ENCODE results near the gene KCNH8.

Gene KCNH8

GRCh38 chr3:19254784-19255338 is 106.6 kb downstream of the KCNH8 start:
- no peak for DNase-seq

- no peak for DNase-seq
Observed at GRCh38 chr3:19256313-19256712, 108.0 kb downstream of the KCNH8 start.

- DNase-seq, result no peak
Observed at GRCh38 chr3:19263606-19264005, 115.3 kb downstream of the KCNH8 start.

GRCh38 chr3:19264424-19264823 is 116.1 kb downstream of the KCNH8 start:
- no peak for DNase-seq

- DNase-seq, result no peak
Observed at GRCh38 chr3:19267040-19267439, 118.7 kb downstream of the KCNH8 start.

GRCh38 chr3:19270481-19270880 is 122.2 kb downstream of the KCNH8 start:
- no peak for DNase-seq

- DNase-seq, result no peak
Observed at GRCh38 chr3:19272296-19272695, 124.0 kb downstream of the KCNH8 start.

- no peak for DNase-seq
Observed at GRCh38 chr3:19273091-19273490, 124.8 kb downstream of the KCNH8 start.

GRCh38 chr3:19274576-19274975 is 126.3 kb downstream of the KCNH8 start:
- no peak for DNase-seq

GRCh38 chr3:19284974-19285373 is 136.7 kb downstream of the KCNH8 start:
- DNase-seq, result no peak

- no peak for DNase-seq
Observed at GRCh38 chr3:19293295-19293694, 145.0 kb downstream of the KCNH8 start.

- no peak for DNase-seq
Observed at GRCh38 chr3:19295208-19295607, 146.9 kb downstream of the KCNH8 start.

GRCh38 chr3:19331931-19332330 is 183.6 kb downstream of the KCNH8 start:
- DNase-seq, result no peak

GRCh38 chr3:19334120-19334519 is 185.8 kb downstream of the KCNH8 start:
- no peak for DNase-seq

- DNase-seq, result no peak
Observed at GRCh38 chr3:19338769-19339168, 190.5 kb downstream of the KCNH8 start.

GRCh38 chr3:19342389-19342788 is 194.1 kb downstream of the KCNH8 start:
- no peak for DNase-seq

GRCh38 chr3:19346759-19347158 is 198.4 kb downstream of the KCNH8 start:
- DNase-seq, result no peak

- DNase-seq, result no peak
Observed at GRCh38 chr3:19347671-19348070, 199.4 kb downstream of the KCNH8 start.

- no peak for DNase-seq
Observed at GRCh38 chr3:19348500-19348899, 200.2 kb downstream of the KCNH8 start.

- DNase-seq, result no peak
Observed at GRCh38 chr3:19348941-19349564, 200.7 kb downstream of the KCNH8 start.

GRCh38 chr3:19357947-19358346 is 209.6 kb downstream of the KCNH8 start:
- no peak for DNase-seq

GRCh38 chr3:19363071-19363470 is 214.8 kb downstream of the KCNH8 start:
- DNase-seq, result no peak

- no peak for DNase-seq
Observed at GRCh38 chr3:19364148-19364547, 215.8 kb downstream of the KCNH8 start.

GRCh38 chr3:19365471-19365870 is 217.2 kb downstream of the KCNH8 start:
- DNase-seq, result no peak

- no peak for DNase-seq
Observed at GRCh38 chr3:19384868-19385267, 236.6 kb downstream of the KCNH8 start.

All from activated T-cell treated with anti-CD3 and anti-CD28 coated beads, Interleukin-2, amount 50 U/mL, for 1 hour (primary cell).